Left ventricle myocardium inferior (tissue), 1 donor: ENCODE measurements around the gene ERMP1. TPM values are rescaled to one million over a fixed set of nuclear protein-coding genes. Genes with fewer than 3 reads are reported as not detected.
"Not testable (repeated sequence)": the region's sequence is repeated elsewhere in the genome, so short reads cannot be mapped to it uniquely, and the experiment has no call there.

Source experiments
- DNase-seq: peaks from one replicate; pipeline ENCODE4 v3.0.0-alpha.2; 2020
- H3K27ac ChIP-seq: fragments of 200-600 bp; replicated peaks from 2 replicates; pipeline ENCODE4 v1.8.0; 2021
- H3K27me3 ChIP-seq: fragments of 200-600 bp; 2 replicates; pipeline ENCODE4 v1.8.0; 2021; ENCODE audit warnings: low read depth
- H3K36me3 ChIP-seq: fragments of 200-600 bp; 2 replicates; pipeline ENCODE4 v1.8.0; 2021
- H3K4me1 ChIP-seq: fragments of 200-600 bp; 2 replicates; pipeline ENCODE4 v1.8.0; 2021
- H3K4me3 ChIP-seq: fragments of 200-600 bp; 2 replicates; pipeline ENCODE4 v1.8.0; 2021; ENCODE audit warnings: mild to moderate bottlenecking, moderate library complexity
- H3K9me3 ChIP-seq: fragments of 200-600 bp; replicated peaks from 2 replicates; pipeline ENCODE4 v1.8.0; 2021
- intact Hi-C: fragments of 100-400 bp; cut with micrococcal nuclease; formaldehyde crosslinking; loops from one replicate; pipeline ENCODE4 v1.11.0; 2022
- long read RNA-seq: library from polyadenylated mRNA; unstranded; transcript quantifications from one replicate; pipeline ENCODE4 v2.0.0, GENCODE V29; 2021
- total RNA-seq: library from RNA; stranded (reverse); fragmentation: NEBNext Ultra II Directional; extraction: Animal tissue kit (Norgen Biotek cat#: 25700); gene quantifications from one replicate; pipeline ENCODE4 v1.2.1, GENCODE V29; 2021
- TF ChIP-seq, protein P1 (sequence below): fragments of 200-600 bp; IDR thresholded peaks from 2 replicates; pipeline ENCODE4 v1.8.0; 2021; ENCODE audit warnings: antibody characterized with exemption, mild to moderate bottlenecking, borderline replicate concordance
- donor health status: DM: no; HTN: yes; CAD: no; lungs with severe emphysema.

The ERMP1 gene, protein sequence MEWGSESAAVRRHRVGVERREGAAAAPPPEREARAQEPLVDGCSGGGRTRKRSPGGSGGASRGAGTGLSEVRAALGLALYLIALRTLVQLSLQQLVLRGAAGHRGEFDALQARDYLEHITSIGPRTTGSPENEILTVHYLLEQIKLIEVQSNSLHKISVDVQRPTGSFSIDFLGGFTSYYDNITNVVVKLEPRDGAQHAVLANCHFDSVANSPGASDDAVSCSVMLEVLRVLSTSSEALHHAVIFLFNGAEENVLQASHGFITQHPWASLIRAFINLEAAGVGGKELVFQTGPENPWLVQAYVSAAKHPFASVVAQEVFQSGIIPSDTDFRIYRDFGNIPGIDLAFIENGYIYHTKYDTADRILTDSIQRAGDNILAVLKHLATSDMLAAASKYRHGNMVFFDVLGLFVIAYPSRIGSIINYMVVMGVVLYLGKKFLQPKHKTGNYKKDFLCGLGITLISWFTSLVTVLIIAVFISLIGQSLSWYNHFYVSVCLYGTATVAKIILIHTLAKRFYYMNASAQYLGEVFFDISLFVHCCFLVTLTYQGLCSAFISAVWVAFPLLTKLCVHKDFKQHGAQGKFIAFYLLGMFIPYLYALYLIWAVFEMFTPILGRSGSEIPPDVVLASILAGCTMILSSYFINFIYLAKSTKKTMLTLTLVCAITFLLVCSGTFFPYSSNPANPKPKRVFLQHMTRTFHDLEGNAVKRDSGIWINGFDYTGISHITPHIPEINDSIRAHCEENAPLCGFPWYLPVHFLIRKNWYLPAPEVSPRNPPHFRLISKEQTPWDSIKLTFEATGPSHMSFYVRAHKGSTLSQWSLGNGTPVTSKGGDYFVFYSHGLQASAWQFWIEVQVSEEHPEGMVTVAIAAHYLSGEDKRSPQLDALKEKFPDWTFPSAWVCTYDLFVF
- 23.9 TPM for total RNA-seq
- long read RNA-seq, full-length matches to known transcripts, result 65 of 78 reads
- long read RNA-seq, partial matches to known transcripts, result 3 of 78 reads
- long read RNA-seq, other reads (novel, unspliced or antisense), result 10 of 78 reads

- Histone ChIP-seq H3K27me3 (no peaks in the 10 kb centered on the region), H3K9me3 (no peaks in the 10 kb centered on the region), H3K4me3 (peak within 1 kb of the TSS; percentile 90), H3K27ac (peak within 1 kb of the TSS; percentile 80), H3K36me3 (peaks cover 6% of the 10 kb centered on the region), H3K4me1 (peaks cover 38% of the 10 kb centered on the region)
- intact Hi-C loops, result no loop called here
- TF ChIP-seq, protein P1, sequence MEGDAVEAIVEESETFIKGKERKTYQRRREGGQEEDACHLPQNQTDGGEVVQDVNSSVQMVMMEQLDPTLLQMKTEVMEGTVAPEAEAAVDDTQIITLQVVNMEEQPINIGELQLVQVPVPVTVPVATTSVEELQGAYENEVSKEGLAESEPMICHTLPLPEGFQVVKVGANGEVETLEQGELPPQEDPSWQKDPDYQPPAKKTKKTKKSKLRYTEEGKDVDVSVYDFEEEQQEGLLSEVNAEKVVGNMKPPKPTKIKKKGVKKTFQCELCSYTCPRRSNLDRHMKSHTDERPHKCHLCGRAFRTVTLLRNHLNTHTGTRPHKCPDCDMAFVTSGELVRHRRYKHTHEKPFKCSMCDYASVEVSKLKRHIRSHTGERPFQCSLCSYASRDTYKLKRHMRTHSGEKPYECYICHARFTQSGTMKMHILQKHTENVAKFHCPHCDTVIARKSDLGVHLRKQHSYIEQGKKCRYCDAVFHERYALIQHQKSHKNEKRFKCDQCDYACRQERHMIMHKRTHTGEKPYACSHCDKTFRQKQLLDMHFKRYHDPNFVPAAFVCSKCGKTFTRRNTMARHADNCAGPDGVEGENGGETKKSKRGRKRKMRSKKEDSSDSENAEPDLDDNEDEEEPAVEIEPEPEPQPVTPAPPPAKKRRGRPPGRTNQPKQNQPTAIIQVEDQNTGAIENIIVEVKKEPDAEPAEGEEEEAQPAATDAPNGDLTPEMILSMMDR, result peak; percentile 92
- peak; percentile 92 for DNase-seq
Measured at GRCh38 chr9:5832538-5833529, at the start of gene ERMP1. ERMP1 (minus strand) TSS chr9:5833117; CDS start chr9:5833027, 90 bp downstream.

DNA sequence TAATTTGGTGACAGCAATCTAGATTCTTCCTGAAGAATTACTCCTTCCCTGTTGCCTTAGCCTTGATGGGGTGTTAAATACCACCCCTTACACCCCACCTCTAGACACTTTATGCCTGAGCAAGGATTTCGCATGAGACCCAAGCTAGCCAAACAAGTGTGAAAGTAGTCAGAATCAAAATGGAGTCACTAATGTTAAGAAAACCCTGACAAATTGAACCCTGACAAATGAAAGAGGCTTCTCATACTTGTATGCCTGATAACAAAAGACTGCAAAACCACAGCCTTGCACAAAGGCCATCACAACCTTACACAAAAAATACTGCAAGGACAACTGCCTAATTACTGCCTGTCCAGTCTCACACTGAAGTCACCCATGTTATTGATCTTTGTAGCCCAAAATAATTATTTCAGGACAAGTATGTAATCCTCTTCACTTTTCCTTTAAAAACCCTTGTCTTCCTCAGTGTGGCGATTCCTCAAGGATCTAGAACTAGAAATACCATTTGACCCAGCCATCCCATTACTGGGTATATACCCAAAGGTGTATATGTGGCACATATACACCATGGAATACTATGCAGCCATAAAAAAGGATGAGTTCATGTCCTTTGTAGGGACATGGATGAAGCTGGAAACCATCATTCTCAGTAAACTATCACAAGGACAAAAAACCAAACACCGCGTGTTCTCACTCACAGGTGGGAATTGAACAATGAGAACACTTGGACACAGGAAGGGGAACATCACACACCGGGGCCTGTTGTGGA, 49.5 kb upstream of the ERMP1 start:
- not testable (repeated sequence) for H3K4me3 ChIP-seq, H3K4me1 ChIP-seq, H3K27ac ChIP-seq, H3K27me3 ChIP-seq, H3K9me3 ChIP-seq, DNase-seq, H3K36me3 ChIP-seq
- intact Hi-C loops, result loop anchor here (10.0 kb wide), 1 partner anchor 422 kb away; no protein-coding TSS in a partner anchor

GRCh38 chr9:5879419-5880181, 46.7 kb upstream of the ERMP1 start:
- Histone ChIP-seq H3K9me3 (no peaks in the 10 kb centered on the region), H3K27ac (no peak overlapping the region), H3K4me3 (no peak overlapping the region), H3K27me3 (no peaks in the 10 kb centered on the region), H3K4me1 (no peaks in the 10 kb centered on the region), H3K36me3 (no peaks in the 10 kb centered on the region)
- TF ChIP-seq, protein P1, result no peak
- no peak for DNase-seq
- intact Hi-C loops, result loop anchor here (10.0 kb wide), 1 partner anchor 425 kb away; no protein-coding TSS in a partner anchor

- no peaks in the 10 kb centered on the region for H3K36me3 ChIP-seq
- no peaks in the 10 kb centered on the region for H3K9me3 ChIP-seq
- no peak overlapping the region for H3K27ac ChIP-seq
- no peaks in the 10 kb centered on the region for H3K4me1 ChIP-seq
- intact Hi-C loops, result no loop called here
- no peak overlapping the region for H3K4me3 ChIP-seq
- DNase-seq, result no peak
- H3K27me3 ChIP-seq, result no peaks in the 10 kb centered on the region
- TF ChIP-seq, protein P1, result no peak
Measured at GRCh38 chr9:5876711-5877110, 43.8 kb upstream of the ERMP1 start.
